Muscle layer of duodenum (tissue), 2 donors: ENCODE measurements around the gene RCAN3.
A peak's percentile ranks its signal among the peaks of the same experiment; 100 is the strongest.

ENCODE experiments used
- H3K27ac ChIP-seq: one replicate; pipeline ENCODE4 v1.7.0; 2013; ENCODE audit warnings: mild to moderate bottlenecking, low read length
- H3K27me3 ChIP-seq: one replicate; pipeline ENCODE4 v1.7.0; 2013; ENCODE audit warnings: low read depth, mild to moderate bottlenecking, control low read depth, low read length
- H3K36me3 ChIP-seq, 2 donors: one replicate each; pipeline ENCODE4 v1.7.0; 2013; ENCODE audit warnings: low read length in 2 of 2, control low read depth in 1 of 2, mild to moderate bottlenecking in 1 of 2; ENCODE audit not compliant: insufficient read depth in 2 of 2, control insufficient read depth in 1 of 2
- H3K4me1 ChIP-seq, 2 donors: one replicate each; pipeline ENCODE4 v1.7.0; 2013; ENCODE audit warnings: low read length in 2 of 2, mild to moderate bottlenecking in 2 of 2, control low read depth in 1 of 2, moderate library complexity in 1 of 2; ENCODE audit not compliant: insufficient read depth in 2 of 2, control insufficient read depth in 1 of 2
- H3K4me3 ChIP-seq, 2 donors: one replicate each; pipeline ENCODE4 v1.7.0; 2013; ENCODE audit warnings: low read length in 2 of 2, low read depth in 1 of 2, mild to moderate bottlenecking in 1 of 2
- H3K9me3 ChIP-seq, 2 donors: one replicate each; pipeline ENCODE4 v1.7.0; 2013; ENCODE audit warnings: low read length in 2 of 2, control low read depth in 1 of 2, mild to moderate bottlenecking in 1 of 2; ENCODE audit not compliant: control insufficient read depth in 1 of 2
- donor health status: healthy.

The RCAN3 gene

GRCh38 chr1:24555591-24556413 lies 53.2 kb downstream of the RCAN3 start, which contains the start of gene NCMAP:
Gene NCMAP (plus strand): TSS chr1:24556087. CDS start chr1:24595431, 39,344 bp downstream.
- no peaks in the 10 kb centered on the region for H3K36me3 ChIP-seq
- H3K27ac ChIP-seq = no peak within 1 kb of the TSS
- H3K4me1 ChIP-seq = peaks cover 3 to 4% of the 10 kb centered on the region in 2 donors
- peaks cover 13% of the 10 kb centered on the region for H3K27me3 ChIP-seq
- peak within 1 kb of the TSS in 1 of 2 donors; percentile 30 for H3K4me3 ChIP-seq
- H3K9me3 ChIP-seq = no peaks in the 10 kb centered on the region

GRCh38 chr1:24556414-24556795 lies 53.8 kb downstream of the RCAN3 start:
- Histone ChIP-seq H3K4me3 (peak overlapping the region in 1 of 2 donors; percentile 30), H3K27me3 (peaks cover 13% of the 10 kb centered on the region), H3K27ac (no peak overlapping the region), H3K4me1 (peaks cover 3 to 4% of the 10 kb centered on the region in 2 donors), H3K9me3 (no peaks in the 10 kb centered on the region), H3K36me3 (no peaks in the 10 kb centered on the region)

GRCh38 chr1:24557220-24557619 lies 54.6 kb downstream of the RCAN3 start:
- H3K27ac ChIP-seq = no peak overlapping the region
- no peak overlapping the region for H3K4me3 ChIP-seq
- peaks cover 3 to 4% of the 10 kb centered on the region in 2 donors for H3K4me1 ChIP-seq
- no peaks in the 10 kb centered on the region for H3K9me3 ChIP-seq
- no peaks in the 10 kb centered on the region for H3K36me3 ChIP-seq
- peaks cover 13% of the 10 kb centered on the region for H3K27me3 ChIP-seq

GRCh38 chr1:24557711-24558131 lies 55.1 kb downstream of the RCAN3 start:
- Histone ChIP-seq H3K4me1 (peaks cover 3 to 4% of the 10 kb centered on the region in 2 donors), H3K27ac (no peak overlapping the region), H3K27me3 (peaks cover 13% of the 10 kb centered on the region)

GRCh38 chr1:24558455-24558854 lies 55.8 kb downstream of the RCAN3 start:
- peaks cover 3 to 4% of the 10 kb centered on the region in 2 donors for H3K4me1 ChIP-seq
- peaks cover 13% of the 10 kb centered on the region for H3K27me3 ChIP-seq
- no peak overlapping the region for H3K27ac ChIP-seq
- H3K9me3 ChIP-seq = no peaks in the 10 kb centered on the region
- no peak overlapping the region for H3K4me3 ChIP-seq
- H3K36me3 ChIP-seq = no peaks in the 10 kb centered on the region

More at GRCh38 chr1:24557711-24558131, 55.1 kb downstream of the RCAN3 start:
- H3K4me3 ChIP-seq = no peak overlapping the region
- H3K36me3 ChIP-seq = no peaks in the 10 kb centered on the region
- H3K9me3 ChIP-seq = no peaks in the 10 kb centered on the region

- Histone ChIP-seq H3K9me3 (no peaks in the 10 kb centered on the region), H3K4me1 (peaks cover 3 to 4% of the 10 kb centered on the region in 2 donors), H3K27me3 (peaks cover 13% of the 10 kb centered on the region), H3K27ac (no peak overlapping the region), H3K36me3 (no peaks in the 10 kb centered on the region), H3K4me3 (no peak overlapping the region)
Measured at GRCh38 chr1:24558902-24559791, 56.5 kb downstream of the RCAN3 start.

GRCh38 chr1:24560361-24560760 lies 57.7 kb downstream of the RCAN3 start:
- Histone ChIP-seq H3K4me3 (no peak overlapping the region), H3K27ac (no peak overlapping the region), H3K4me1 (peaks cover 3 to 4% of the 10 kb centered on the region in 2 donors), H3K27me3 (peaks cover 8% of the 10 kb centered on the region), H3K9me3 (no peaks in the 10 kb centered on the region), H3K36me3 (no peaks in the 10 kb centered on the region)

GRCh38 chr1:24562625-24563024 lies 60.0 kb downstream of the RCAN3 start:
- Histone ChIP-seq H3K27ac (no peak overlapping the region), H3K9me3 (no peaks in the 10 kb centered on the region), H3K4me3 (no peak overlapping the region), H3K27me3 (no peaks in the 10 kb centered on the region), H3K4me1 (peaks cover 3 to 4% of the 10 kb centered on the region in 2 donors), H3K36me3 (no peaks in the 10 kb centered on the region)

GRCh38 chr1:24564695-24565094 lies 62.1 kb downstream of the RCAN3 start:
- H3K27me3 ChIP-seq = no peaks in the 10 kb centered on the region

GRCh38 chr1:24566236-24566867 lies 63.7 kb downstream of the RCAN3 start:
- Histone ChIP-seq H3K27ac (no peak overlapping the region), H3K4me1 (no peaks in the 10 kb centered on the region), H3K27me3 (no peaks in the 10 kb centered on the region), H3K9me3 (no peaks in the 10 kb centered on the region), H3K4me3 (no peak overlapping the region), H3K36me3 (no peaks in the 10 kb centered on the region)

More at GRCh38 chr1:24564695-24565094, 62.1 kb downstream of the RCAN3 start:
- no peak overlapping the region for H3K27ac ChIP-seq
- H3K4me1 ChIP-seq = no peaks in the 10 kb centered on the region
- no peak overlapping the region for H3K4me3 ChIP-seq
- H3K9me3 ChIP-seq = no peaks in the 10 kb centered on the region
- H3K36me3 ChIP-seq = no peaks in the 10 kb centered on the region
